Astrocyte (in vitro differentiated cells and primary cell): ENCODE results near the gene DAG1. TPM values are rescaled to one million over a fixed set of nuclear protein-coding genes. Genes with fewer than 3 reads are reported as not detected.

Experiments
- DNase-seq: peaks from one replicate; pipeline ENCODE4 v3.0.0-alpha.2; 2010; ENCODE audit warnings: low read depth
- FAIRE-seq: peaks from 2 replicates; lab custom pipeline; 2011; peaks lifted over from hg19 to GRCh38; lab: Jason Lieb, UNC
- H2AFZ ChIP-seq: 2 replicates; pipeline ENCODE4 v1.6.0; 2012; ENCODE audit warnings: low read depth, low read length, inconsistent platforms
- H3K27ac ChIP-seq: 2 replicates; pipeline ENCODE4 v1.5.1; 2011; ENCODE audit warnings: low read depth, low read length, inconsistent platforms
- H3K27me3 ChIP-seq: 2 replicates; pipeline ENCODE4 v1.6.0; 2011; ENCODE audit warnings: low read length, inconsistent platforms; ENCODE audit not compliant: insufficient read depth
- H3K36me3 ChIP-seq: 2 replicates; pipeline ENCODE4 v1.5.1; 2011; ENCODE audit warnings: low read length, inconsistent platforms; ENCODE audit not compliant: insufficient read depth
- H3K4me1 ChIP-seq: 2 replicates; pipeline ENCODE4 v1.5.1; 2011; ENCODE audit warnings: low read length, inconsistent platforms; ENCODE audit not compliant: insufficient read depth
- H3K4me2 ChIP-seq: 2 replicates; pipeline ENCODE4 v1.6.0; 2012; ENCODE audit warnings: low read length, inconsistent platforms
- H3K4me3 ChIP-seq: 2 replicates; pipeline ENCODE4 v1.5.1; 2011; ENCODE audit warnings: low read depth, mild to moderate bottlenecking, low read length, inconsistent platforms; ENCODE audit not compliant: insufficient read depth
- H3K79me2 ChIP-seq: 2 replicates; pipeline ENCODE4 v1.6.0; 2012; ENCODE audit warnings: mild to moderate bottlenecking, low read length, inconsistent platforms; ENCODE audit not compliant: insufficient read depth
- H3K9ac ChIP-seq: 2 replicates; pipeline ENCODE4 v1.6.0; 2012; ENCODE audit warnings: mild to moderate bottlenecking, low read length, inconsistent platforms
- H3K9me3 ChIP-seq: 2 replicates; pipeline ENCODE4 v1.5.1; 2012; ENCODE audit warnings: low read depth, mild to moderate bottlenecking, low read length, inconsistent platforms; ENCODE audit not compliant: insufficient read depth
- H4K20me1 ChIP-seq: 2 replicates; pipeline ENCODE4 v1.6.0; 2012; ENCODE audit warnings: low read length, inconsistent platforms; ENCODE audit not compliant: insufficient read depth
- H3K27ac Mint-ChIP-seq: one replicate; pipeline ENCODE4 v1.8.0; 2021; ENCODE audit warnings: mild to moderate bottlenecking, mixed read lengths; ENCODE audit not compliant: unreplicated experiment
- H3K27me3 Mint-ChIP-seq: one replicate; pipeline ENCODE4 v1.8.0; 2021; ENCODE audit warnings: low read depth, mixed read lengths; ENCODE audit not compliant: unreplicated experiment
- H3K36me3 Mint-ChIP-seq: one replicate; pipeline ENCODE4 v1.8.0; 2021; ENCODE audit warnings: low read depth, mixed read lengths; ENCODE audit not compliant: unreplicated experiment
- H3K4me1 Mint-ChIP-seq: one replicate; pipeline ENCODE4 v1.8.0; 2021; ENCODE audit warnings: low read depth, mixed read lengths; ENCODE audit not compliant: unreplicated experiment
- H3K4me3 Mint-ChIP-seq: one replicate; pipeline ENCODE4 v1.8.0; 2021; ENCODE audit warnings: mild to moderate bottlenecking, moderate library complexity, mixed read lengths; ENCODE audit not compliant: unreplicated experiment
- H3K9me3 Mint-ChIP-seq: one replicate; pipeline ENCODE4 v1.8.0; 2021; ENCODE audit warnings: mild to moderate bottlenecking, mixed read lengths; ENCODE audit not compliant: unreplicated experiment
- EZH2 ChIP-seq: IDR thresholded peaks from 2 replicates; pipeline ENCODE4 v1.6.1; 2012; ENCODE audit warnings: mild to moderate bottlenecking, low read length, inconsistent platforms; ENCODE audit not compliant: insufficient read depth
- total RNA-seq: library from RNA; stranded (reverse); gene quantifications from 2 replicates; pipeline ENCODE4 v1.2.1, GENCODE V29; 2021
- TF ChIP-seq, protein P1 (sequence below): IDR thresholded peaks from 2 replicates; pipeline ENCODE4 v1.5.1; 2011; ENCODE audit warnings: low read depth, mild to moderate bottlenecking, inconsistent platforms, low read length, moderate library complexity; ENCODE audit not compliant: insufficient read depth

The DAG1 gene
- total RNA-seq, 1 donor from 2014 or later = 84.3 TPM

- H3K27me3 ChIP-seq = no peaks in the 10 kb centered on the region
- H3K4me1 ChIP-seq = no peaks in the 10 kb centered on the region
- Mint-ChIP-seq H3K27me3 (peaks cover 15% of the 10 kb centered on the region), H3K36me3 (no peaks in the 10 kb centered on the region), H3K27ac (no peak overlapping the region), H3K4me3 (no peak overlapping the region), H3K4me1 (no peaks in the 10 kb centered on the region), H3K9me3 (peaks cover 1% of the 10 kb centered on the region)
- no peak overlapping the region for H3K4me3 ChIP-seq
- H2AFZ ChIP-seq = no peak overlapping the region
- H3K36me3 ChIP-seq = no peaks in the 10 kb centered on the region
- H4K20me1 ChIP-seq = no peaks in the 10 kb centered on the region
- TF ChIP-seq EZH2 = no peak
- TF ChIP-seq, protein P1, sequence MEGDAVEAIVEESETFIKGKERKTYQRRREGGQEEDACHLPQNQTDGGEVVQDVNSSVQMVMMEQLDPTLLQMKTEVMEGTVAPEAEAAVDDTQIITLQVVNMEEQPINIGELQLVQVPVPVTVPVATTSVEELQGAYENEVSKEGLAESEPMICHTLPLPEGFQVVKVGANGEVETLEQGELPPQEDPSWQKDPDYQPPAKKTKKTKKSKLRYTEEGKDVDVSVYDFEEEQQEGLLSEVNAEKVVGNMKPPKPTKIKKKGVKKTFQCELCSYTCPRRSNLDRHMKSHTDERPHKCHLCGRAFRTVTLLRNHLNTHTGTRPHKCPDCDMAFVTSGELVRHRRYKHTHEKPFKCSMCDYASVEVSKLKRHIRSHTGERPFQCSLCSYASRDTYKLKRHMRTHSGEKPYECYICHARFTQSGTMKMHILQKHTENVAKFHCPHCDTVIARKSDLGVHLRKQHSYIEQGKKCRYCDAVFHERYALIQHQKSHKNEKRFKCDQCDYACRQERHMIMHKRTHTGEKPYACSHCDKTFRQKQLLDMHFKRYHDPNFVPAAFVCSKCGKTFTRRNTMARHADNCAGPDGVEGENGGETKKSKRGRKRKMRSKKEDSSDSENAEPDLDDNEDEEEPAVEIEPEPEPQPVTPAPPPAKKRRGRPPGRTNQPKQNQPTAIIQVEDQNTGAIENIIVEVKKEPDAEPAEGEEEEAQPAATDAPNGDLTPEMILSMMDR = no peak
- no peak overlapping the region for H3K4me2 ChIP-seq
- FAIRE-seq = no peak
- no peaks in the 10 kb centered on the region for H3K9me3 ChIP-seq
- H3K9ac ChIP-seq = no peak overlapping the region
- H3K27ac ChIP-seq = no peak overlapping the region
- H3K79me2 ChIP-seq = no peaks in the 10 kb centered on the region
- DNase-seq = no peak
Observed at GRCh38 chr3:49567406-49567805, 97.3 kb downstream of the DAG1 start.

DNA sequence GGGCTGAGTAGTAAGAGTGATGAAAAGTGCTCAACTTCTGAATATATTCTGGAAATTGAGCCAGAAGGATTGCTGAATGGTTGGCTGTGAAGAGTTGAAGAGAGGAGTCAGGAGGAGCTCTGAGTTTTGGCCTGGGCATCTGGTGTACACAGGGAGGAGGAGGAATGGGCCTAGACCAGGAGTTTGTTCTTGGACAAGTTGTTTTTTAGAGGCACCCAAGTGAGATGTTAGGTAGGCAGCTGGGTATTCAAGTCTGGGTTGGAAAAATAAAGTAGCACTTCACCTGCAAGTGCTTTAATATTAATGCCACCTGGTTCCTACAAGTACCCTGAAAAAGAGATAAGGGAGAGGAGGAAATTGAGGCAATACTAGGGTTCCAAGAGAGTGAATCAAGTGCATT lies 98.9 kb downstream of the DAG1 start:
- H3K9me3 Mint-ChIP-seq = no peaks in the 10 kb centered on the region
- H3K27ac ChIP-seq = no peak overlapping the region
- no peak overlapping the region for H2AFZ ChIP-seq
- no peaks in the 10 kb centered on the region for H3K79me2 ChIP-seq
- no peaks in the 10 kb centered on the region for H3K9me3 ChIP-seq
- no peaks in the 10 kb centered on the region for H3K36me3 Mint-ChIP-seq
- FAIRE-seq (no peak), DNase-seq (no peak)
- H3K27me3 ChIP-seq = no peaks in the 10 kb centered on the region
- no peak overlapping the region for H3K9ac ChIP-seq
- no peak overlapping the region for H3K4me2 ChIP-seq
- no peak overlapping the region for H3K27ac Mint-ChIP-seq
- H3K4me1 ChIP-seq = no peaks in the 10 kb centered on the region
- no peaks in the 10 kb centered on the region for H3K36me3 ChIP-seq
- H3K4me3 Mint-ChIP-seq = no peak overlapping the region
- no peaks in the 10 kb centered on the region for H4K20me1 ChIP-seq
- H3K27me3 Mint-ChIP-seq = peaks cover 10% of the 10 kb centered on the region
- TF ChIP-seq, protein P1 = no peak
- no peak for TF ChIP-seq EZH2
- no peak overlapping the region for H3K4me3 ChIP-seq
- no peaks in the 10 kb centered on the region for H3K4me1 Mint-ChIP-seq

DNA sequence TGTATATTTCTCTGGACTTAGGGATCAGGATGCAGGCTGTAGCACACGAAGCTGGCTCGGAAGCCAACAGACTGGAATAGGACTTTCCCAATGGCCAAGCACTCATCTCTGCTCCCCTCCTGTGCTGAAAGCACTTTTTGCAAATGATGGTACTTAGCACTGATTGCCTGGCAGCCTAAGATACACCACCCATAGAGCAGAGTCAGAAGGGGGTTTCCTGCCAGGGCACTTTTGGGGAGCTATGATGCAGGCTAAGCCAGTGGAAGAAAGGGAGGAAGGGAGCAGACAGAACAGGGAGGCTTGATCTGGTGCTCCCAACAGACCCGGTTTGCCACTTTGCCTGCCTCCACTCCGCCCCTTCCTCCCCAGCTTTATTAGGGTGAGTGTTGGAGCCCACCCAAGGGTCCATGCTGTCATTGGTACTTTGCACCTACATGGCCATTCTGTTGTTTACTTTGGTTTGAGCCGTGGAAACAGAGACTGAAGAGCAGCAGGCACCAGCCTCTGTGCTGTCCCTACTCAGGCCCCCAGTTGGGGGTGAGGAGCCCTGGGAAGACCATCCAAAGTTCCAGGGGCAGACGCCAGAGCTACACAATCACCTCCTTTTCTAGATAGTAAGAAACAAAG lies 100.1 kb downstream of the DAG1 start:
- H3K4me1 ChIP-seq = no peaks in the 10 kb centered on the region
- no peaks in the 10 kb centered on the region for H3K9me3 ChIP-seq
- H3K36me3 ChIP-seq = no peaks in the 10 kb centered on the region
- H3K79me2 ChIP-seq = no peaks in the 10 kb centered on the region
- Mint-ChIP-seq H3K27ac (no peak overlapping the region), H3K4me1 (no peaks in the 10 kb centered on the region), H3K36me3 (no peaks in the 10 kb centered on the region), H3K27me3 (peaks cover 10% of the 10 kb centered on the region), H3K9me3 (no peaks in the 10 kb centered on the region), H3K4me3 (no peak overlapping the region)
- no peaks in the 10 kb centered on the region for H3K27me3 ChIP-seq
- no peak overlapping the region for H3K4me3 ChIP-seq
- TF ChIP-seq EZH2 = no peak
- TF ChIP-seq, protein P1 = no peak
- no peak overlapping the region for H3K9ac ChIP-seq
- DNase-seq = no peak
- no peak overlapping the region for H3K4me2 ChIP-seq
- H2AFZ ChIP-seq = no peak overlapping the region
- H4K20me1 ChIP-seq = no peaks in the 10 kb centered on the region
- FAIRE-seq = no peak
- no peak overlapping the region for H3K27ac ChIP-seq
